ENCODE data around the gene HOXA13. TPM values are rescaled to one million over a fixed set of nuclear protein-coding genes. Genes with fewer than 3 reads are reported as not detected.

Gene HOXA13
- total and polyA plus RNA-seq, 2 donors (not counting 1 experiment from before 2014, with no cell fraction given): not detected

DNA sequence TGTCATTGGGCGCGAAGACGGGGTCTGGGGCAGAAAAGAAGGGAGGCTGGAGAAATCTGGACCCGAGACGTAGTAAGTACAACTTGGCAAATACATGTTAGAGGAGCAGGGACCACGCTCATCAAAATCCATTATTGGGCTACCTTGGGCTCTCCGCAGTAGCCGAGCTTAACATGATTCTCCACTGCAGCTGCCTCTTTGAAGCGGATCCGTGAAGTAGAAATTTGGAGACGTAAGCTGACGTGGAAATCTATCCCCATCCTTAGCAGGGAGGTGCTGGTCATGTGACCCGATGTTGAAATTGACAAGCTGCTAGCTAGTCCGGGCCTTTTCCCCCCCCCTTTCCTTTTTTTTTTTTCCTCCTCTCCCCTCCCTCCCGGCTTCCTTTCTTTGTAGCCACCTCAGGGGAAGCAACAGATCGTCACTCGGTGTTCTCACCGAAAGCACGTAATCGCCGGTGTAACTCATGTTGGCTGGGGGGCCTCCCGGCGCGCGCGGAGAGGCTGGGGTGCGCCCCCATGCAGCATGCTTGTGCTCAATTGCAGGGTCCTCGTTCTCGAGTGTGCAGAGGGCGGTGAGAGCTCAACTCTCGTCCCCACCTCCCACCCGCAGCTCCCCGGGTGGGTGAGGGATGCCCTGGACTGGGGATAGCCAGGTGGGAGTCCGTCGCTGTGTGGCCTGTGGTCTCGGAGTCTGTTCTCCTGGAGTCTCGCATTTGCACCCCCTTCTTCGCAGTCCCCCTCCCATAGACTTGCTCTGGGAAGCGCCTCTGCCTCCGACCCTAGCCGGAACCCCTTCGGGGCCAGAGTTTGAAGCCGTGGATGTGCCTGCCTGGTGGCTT is 14.7 kb downstream of the HOXA13 start, which contains the start of gene HOXA11:
HOXA11 (minus strand) TSS at position 220 of the 841 bp plus-strand sequence; CDS start at position 132, 88 bp downstream.
- peaks cover 41% of the 10 kb centered on the region for H3K4me1 Mint-ChIP-seq
- WGBS (ENCODE audit: insufficient coverage): 16% methylated on average over 35 of the region's 43 CpGs

More for the DNA sequence above, 14.7 kb downstream of the HOXA13 start, which contains the start of gene HOXA11:
- DNase-seq: peak; percentile 62
- no peaks in the 10 kb centered on the region for H3K36me3 ChIP-seq (replicated peaks in 1 of 2; ENCODE audit: control extremely low read depth in 1 of 2, control insufficient read depth in 1 of 2, extremely low read depth in 1 of 2, insufficient read depth in 2 of 2, low read length in 1 of 2)
- ATAC-seq (ENCODE audit: low read depth): no peak
- H3K79me2 ChIP-seq (ENCODE audit: control insufficient read depth, insufficient read depth, low read length): no peaks in the 10 kb centered on the region
- H3K4me1 ChIP-seq (ENCODE audit: control insufficient read depth in 2 of 2, insufficient read depth in 2 of 2, low read length in 2 of 2): peaks cover 50 to 71% of the 10 kb centered on the region in 2 donors
- Mint-ChIP-seq H3K4me3 (peak within 1 kb of the TSS; percentile 78), H3K27me3 (peaks cover 77% of the 10 kb centered on the region), H3K9me3 (ENCODE audit: insufficient read depth) (no peaks in the 10 kb centered on the region), H3K27ac (peak within 1 kb of the TSS; percentile 77)
- intact Hi-C loops (cut with micrococcal nuclease): loop anchor here (2.0 to 5.0 kb wide), 2 partner anchors 20 to 33 kb away; partner anchors contain the start of gene HOXA3
- H3K4me2 ChIP-seq (replicated peaks; ENCODE audit: low read depth, low read length, poor library complexity, severe bottlenecking): peak within 1 kb of the TSS; percentile 71
- H4K20me1 ChIP-seq (ENCODE audit: control insufficient read depth, insufficient read depth, low read length, poor library complexity, severe bottlenecking): no peaks in the 10 kb centered on the region
- peaks cover 0 to 75% (median 9%) of the 10 kb centered on the region in 3 donors for H3K9me3 ChIP-seq (ENCODE audit: control extremely low read depth in 1 of 3, control insufficient read depth in 2 of 3, insufficient read depth in 1 of 3, low read length in 2 of 3)
- peaks cover 0 to 96% (median 80%) of the 10 kb centered on the region in 4 experiments for H3K27me3 ChIP-seq (replicated peaks in 1 of 4; ENCODE audit: control extremely low read depth in 1 of 4, control insufficient read depth in 3 of 4, insufficient read depth in 4 of 4, low read length in 3 of 4)
- CTCF ChIA-PET: interaction anchor here (0.7 to 5.9 kb wide), 5 partner anchors 11 to 57 kb away, joined by 3 to 28 read pairs (median 11); partner anchors contain the start of gene HOXA13
- H2AFZ ChIP-seq (ENCODE audit: insufficient read depth, low read depth, low read length, poor library complexity, severe bottlenecking): peak within 1 kb of the TSS; percentile 36
- POLR2A ChIA-PET: no interaction called here
- H3K27ac ChIP-seq (ENCODE audit: low read length in 2 of 2): no peak within 1 kb of the TSS
- H3K4me3 ChIP-seq (ENCODE audit: control extremely low read depth in 1 of 5, extremely low read depth in 1 of 5, insufficient read depth in 1 of 5, low read depth in 2 of 5, low read length in 4 of 5): peak within 1 kb of the TSS in 4 of 5 experiments; percentile 11 to 28 (median 19)
- TF ChIP-seq EZH2 (IDR thresholded peaks at IDR 0.05; ENCODE audit: borderline replicate concordance, insufficient read depth, low read depth, low read length, poor library complexity, severe bottlenecking): peak; percentile 50
- TF ChIP-seq, protein P1, sequence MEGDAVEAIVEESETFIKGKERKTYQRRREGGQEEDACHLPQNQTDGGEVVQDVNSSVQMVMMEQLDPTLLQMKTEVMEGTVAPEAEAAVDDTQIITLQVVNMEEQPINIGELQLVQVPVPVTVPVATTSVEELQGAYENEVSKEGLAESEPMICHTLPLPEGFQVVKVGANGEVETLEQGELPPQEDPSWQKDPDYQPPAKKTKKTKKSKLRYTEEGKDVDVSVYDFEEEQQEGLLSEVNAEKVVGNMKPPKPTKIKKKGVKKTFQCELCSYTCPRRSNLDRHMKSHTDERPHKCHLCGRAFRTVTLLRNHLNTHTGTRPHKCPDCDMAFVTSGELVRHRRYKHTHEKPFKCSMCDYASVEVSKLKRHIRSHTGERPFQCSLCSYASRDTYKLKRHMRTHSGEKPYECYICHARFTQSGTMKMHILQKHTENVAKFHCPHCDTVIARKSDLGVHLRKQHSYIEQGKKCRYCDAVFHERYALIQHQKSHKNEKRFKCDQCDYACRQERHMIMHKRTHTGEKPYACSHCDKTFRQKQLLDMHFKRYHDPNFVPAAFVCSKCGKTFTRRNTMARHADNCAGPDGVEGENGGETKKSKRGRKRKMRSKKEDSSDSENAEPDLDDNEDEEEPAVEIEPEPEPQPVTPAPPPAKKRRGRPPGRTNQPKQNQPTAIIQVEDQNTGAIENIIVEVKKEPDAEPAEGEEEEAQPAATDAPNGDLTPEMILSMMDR (IDR thresholded peaks at IDR 0.05): no peak
- H3K9ac ChIP-seq (ENCODE audit: low read length): peak within 1 kb of the TSS; percentile 26
